Activated CD4-positive, CD25-positive, alpha-beta regulatory T cell treated with anti-CD3 and anti-CD28 coated beads, Interleukin-2, amount 50 U/mL, for 72 hours (primary cell): ENCODE measurements around the gene TXNDC17.
"Not testable (repeated sequence)": the region's sequence is repeated elsewhere in the genome, so short reads cannot be mapped to it uniquely, and the experiment has no call there.

Experiments used
- DNase-seq: peaks from one replicate; pipeline ENCODE4 v3.0.0; 2021

TXNDC17 gene

DNA sequence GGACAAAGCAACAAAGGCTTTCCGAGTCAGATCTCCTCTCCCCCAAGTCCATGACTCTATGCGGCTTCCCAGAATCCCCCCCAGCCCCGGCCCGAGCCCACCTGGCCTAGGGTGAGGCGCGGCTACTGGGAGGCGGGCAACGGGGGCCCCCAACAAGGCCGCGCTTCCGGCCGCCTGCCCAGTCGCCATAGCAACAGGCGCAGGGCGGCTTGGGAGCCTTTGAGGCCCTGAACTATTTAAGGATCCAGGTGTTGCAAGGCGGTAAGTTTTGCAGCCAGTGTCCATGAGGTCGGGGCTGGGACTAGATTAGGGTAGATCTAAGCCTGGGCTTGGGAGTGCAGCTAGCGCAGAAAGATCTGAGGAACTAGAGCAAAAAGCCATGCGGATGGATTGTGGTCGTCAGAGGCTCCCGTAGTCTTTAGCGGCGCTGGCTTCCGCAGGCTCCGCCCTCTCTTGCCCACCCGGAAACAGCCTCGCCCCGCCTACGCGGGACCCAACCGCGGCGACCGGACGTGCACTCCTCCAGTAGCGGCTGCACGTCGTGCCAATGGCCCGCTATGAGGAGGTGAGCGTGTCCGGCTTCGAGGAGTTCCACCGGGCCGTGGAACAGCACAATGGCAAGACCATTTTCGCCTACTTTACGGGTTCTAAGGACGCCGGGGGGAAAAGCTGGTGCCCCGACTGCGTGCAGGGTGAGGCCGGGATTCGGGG, at the start of gene TXNDC17, which contains the start of gene KIAA0753:
TSS of gene TXNDC17 (plus strand) at position 525 of the 711 bp plus-strand sequence. CDS start at position 548, 23 bp downstream.
TSS of gene KIAA0753 (minus strand) at position 176 of the 711 bp plus-strand sequence. CDS start 5,608 bp downstream, outside the sequence.
- DNase-seq: peak; percentile 96

DNA sequence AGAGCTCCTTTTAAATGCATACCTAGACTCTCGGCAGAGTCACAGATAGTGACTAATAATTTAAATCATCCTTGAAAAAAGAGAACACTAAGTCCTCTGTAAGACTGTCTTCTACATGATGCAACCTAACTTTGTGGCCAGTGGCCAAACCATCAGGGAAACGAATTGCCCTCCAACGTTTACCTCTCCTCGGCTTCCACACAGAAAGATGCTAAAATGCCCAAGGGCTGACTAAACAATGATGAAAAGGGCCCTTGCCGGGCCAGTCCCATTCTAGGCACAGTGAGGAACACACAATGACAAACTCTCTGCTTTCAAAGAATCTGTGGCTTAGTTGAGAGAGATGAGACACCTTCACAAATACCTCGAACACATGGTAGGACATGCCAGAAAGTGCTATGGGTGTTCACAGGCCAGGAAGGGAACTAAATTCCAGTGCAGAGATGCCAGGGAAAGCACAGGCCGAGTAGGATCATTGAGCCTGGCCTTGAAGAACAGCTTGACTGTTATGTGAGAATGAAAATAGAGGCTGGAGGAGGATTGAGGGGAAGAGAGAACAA, 49.2 kb upstream of the TXNDC17 start:
- no peak for DNase-seq

DNA sequence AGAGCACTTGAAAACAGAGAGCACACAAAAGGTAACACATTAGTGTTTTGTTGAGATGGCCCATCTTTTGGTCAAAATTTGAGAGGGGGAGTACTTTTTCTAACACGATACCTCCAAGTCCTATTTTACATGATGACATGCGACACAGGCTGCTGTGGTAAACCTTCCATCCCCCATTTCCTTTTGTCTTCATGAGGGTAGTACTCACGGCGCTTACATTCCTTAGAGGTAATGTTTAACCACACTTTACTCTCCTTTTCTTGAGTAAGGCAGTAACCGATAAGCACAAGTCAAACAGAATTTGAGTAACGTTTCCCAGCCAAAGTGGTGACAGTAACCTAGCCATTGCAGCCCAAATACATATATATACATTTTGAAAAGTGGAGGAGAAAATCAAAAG, 48.7 kb upstream of the TXNDC17 start:
- DNase-seq: no peak

DNA sequence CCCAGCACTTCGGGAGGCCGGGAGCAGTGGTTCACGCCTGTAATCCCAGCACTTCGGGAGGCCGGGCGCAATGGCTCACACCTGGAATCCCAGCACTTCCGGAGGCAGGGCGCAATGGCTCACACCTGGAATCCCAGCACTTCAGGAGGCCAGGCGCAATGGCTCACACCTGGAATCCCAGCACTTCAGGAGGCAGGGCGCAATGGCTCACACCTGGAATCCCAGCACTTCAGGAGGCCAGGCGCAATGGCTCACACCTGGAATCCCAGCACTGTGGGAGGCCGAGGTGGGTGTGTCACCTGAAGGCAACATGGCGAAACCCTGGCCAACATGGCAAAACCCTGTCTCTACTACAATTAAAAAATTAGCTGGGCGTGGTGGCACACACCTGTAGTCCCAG, 47.5 kb upstream of the TXNDC17 start:
- DNase-seq: not testable (repeated sequence)

DNA sequence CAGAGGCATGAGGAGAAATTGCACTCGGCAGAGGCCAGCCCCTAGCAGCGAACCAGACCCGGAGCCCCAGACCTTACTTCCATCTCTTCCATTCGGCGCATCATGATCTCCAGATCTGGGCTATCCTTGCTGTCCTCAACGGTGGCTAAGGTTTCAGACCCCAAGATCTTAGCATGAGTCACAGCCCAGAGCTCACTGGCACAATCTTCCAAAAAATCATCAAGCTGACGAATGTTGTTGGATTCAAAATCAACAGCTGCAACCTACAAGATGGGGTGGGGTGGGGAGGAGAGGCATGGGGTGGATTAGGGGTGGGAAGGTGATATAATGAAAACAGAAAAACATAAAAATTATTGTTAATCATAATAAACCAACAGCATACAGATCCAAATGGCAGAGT, 44.8 kb upstream of the TXNDC17 start:
- no peak for DNase-seq

DNA sequence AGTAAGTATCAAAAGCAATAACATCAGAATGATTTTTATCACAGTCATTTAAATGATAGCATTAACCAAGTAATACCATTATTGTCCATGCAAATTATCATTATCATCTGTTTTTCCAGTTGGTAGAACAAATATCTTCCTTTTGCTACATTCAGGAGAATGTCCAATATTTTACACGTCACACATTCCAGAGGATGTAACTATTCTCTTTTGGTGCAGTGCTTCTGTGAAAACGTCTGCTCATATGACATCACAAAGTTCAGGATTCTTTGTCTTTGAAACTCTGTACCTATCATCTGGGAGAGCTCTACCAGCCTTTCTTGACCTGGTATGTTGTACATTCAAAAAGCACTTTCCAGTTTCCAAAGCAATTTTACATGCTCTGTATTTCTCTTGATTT, 44.3 kb upstream of the TXNDC17 start:
- no peak for DNase-seq

DNA sequence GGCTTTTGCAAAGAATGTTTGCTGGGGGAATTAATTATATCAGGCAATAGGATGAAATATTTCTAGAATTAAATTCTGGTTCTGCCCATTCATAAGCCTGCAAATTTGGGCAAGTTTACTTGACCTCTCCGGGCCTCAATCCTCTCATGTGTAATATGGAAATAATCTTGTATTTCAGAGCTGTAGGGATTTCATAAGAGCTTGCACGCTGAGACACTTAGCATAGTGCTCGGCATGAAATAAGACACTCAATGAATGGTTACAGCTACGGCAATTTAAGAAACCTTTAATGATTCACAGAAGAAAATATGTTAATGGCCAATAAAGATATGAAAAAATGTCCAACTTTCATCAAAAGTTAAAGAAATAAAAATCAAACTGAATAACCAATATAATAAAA, 43.9 kb upstream of the TXNDC17 start:
- DNase-seq: no peak

DNA sequence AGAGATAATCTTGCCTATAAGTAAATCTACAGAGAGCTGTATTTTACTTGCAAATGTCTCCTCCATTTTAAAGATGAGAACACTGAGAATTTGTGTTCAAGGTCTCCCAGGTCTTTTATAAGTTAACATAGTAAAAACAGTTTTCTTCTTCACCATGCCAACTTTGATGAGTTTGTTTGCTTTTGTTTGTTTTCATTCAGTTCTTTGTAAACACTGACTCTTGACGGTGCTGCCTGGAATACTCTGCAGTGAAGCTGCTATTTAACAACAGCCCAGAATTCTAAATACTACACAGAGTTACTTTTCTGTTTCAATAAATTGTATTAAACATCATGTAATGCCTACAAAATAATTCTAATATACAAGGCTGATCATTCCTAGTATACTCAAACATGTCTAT, 43.1 kb upstream of the TXNDC17 start:
- DNase-seq: no peak

DNA sequence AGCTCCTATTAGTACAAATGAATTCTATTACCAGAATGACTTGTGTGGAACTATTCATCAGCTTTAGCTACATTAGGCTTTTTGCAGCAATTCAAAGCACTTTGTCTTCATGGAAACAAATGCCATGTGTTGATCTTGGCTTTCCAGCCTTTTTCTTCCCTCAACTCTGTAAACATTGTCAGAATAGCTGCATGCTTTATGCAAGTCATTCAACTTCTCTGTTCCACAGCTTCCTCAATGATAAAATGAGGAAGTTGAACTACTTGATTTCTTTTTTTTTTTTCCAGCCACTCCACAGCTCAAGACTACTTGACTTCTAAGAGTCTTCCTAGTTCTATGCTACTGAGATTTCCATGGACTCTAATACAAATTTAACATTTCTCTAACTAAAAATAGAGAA, 41.5 kb upstream of the TXNDC17 start:
- DNase-seq: no peak

DNA sequence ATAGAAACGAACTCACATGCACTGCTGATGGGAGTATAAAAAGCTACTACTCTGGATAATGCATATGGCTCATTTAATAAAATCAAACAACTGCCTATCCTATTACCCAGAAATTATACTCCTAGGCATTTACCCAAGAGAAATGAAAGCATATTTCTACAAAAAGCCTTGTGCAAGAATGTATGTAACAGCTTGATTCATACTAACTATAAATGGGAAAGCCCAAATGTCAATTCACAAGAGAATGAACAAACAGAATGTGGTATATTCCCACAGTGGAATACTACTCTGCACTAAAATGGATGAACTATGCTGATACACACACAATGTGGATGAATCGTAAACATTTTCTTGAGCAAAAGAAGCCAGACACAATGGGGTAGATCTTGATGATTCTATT, 38.7 kb upstream of the TXNDC17 start:
- no peak for DNase-seq

DNA sequence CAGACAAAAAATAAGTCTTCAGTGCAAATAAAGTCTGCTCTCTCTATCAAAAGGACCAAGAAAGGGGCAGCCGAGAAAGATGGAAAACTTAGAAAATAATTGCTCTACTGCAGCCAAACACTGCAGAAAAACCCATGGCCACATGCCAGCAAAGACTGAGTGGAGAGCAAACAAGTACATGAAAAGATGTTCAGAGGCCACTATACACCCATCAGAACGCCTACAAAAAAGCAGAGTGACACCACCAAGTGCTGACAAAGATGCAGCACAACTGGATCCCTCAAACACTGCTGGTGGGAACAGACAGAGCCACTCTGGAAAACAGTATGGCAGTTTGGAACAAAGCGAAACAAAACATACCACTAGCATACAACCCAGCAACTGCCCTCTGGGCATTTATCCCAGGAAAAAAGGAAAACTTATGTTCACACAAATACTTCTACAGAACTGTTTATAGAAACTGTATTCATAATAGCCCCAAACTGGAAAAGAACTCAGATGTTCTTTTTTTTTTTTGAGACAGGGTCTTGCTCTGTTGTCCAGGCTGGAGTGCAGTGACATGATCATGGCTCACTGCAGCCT, 37.0 kb upstream of the TXNDC17 start:
- DNase-seq: no peak

DNA sequence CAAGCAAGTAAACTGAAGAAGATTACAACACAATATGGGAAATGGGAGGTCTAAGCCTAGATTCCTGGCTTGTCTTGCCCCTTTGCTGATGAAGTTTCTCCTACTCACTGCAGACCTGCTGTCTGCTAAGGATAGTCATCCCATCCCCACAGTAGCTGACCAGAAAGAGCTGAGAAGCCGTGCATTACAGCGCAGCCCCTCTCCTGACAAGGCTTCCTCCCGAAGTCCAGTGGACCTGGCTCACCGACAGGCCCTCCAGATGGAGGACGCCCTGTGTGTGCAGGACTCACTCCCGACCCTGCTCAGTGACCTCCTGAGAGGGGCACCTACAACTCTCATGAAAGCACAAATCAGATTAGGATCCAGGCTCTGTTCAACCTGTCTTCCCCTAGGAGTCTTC, 35.7 kb upstream of the TXNDC17 start:
- no peak for DNase-seq

DNA sequence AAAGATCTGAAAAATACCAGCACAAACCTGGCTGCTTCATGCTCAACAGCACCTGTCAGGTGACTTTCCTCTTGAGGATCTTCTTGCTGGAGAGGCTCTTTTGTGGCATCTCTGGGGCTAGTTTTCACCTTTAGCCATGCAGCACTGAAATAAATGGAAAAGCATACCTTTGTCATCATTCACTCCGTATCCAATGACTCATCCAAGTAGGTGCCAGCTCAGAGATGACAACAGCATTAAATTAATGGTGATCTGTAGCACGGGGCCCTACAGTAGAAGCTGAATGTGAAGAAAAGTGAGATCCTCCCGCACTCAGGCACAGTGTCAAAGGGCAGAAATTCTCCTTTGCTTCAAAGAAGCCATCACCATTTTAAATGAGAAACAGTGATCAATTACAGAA, 32.5 kb upstream of the TXNDC17 start:
- DNase-seq: no peak

DNA sequence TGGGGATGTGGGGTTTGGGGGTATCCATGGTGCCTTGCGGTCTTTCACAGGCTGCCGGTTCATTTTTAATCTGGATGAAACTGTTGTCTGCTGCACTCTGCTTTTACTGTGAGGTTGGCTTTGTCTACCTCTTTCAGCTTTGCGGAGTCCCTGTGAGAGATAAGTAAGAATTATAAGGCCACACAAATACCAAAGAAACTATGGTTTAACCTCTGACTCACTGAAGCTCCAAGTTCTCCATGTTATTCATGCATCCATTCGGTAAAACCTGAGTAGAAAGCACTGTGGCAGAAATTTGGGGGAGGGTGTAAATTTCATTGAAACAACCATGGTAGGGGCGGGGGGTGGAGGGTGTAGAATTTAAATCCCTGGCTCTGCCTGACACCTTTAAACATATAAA, 30.8 kb upstream of the TXNDC17 start:
- DNase-seq: no peak

DNA sequence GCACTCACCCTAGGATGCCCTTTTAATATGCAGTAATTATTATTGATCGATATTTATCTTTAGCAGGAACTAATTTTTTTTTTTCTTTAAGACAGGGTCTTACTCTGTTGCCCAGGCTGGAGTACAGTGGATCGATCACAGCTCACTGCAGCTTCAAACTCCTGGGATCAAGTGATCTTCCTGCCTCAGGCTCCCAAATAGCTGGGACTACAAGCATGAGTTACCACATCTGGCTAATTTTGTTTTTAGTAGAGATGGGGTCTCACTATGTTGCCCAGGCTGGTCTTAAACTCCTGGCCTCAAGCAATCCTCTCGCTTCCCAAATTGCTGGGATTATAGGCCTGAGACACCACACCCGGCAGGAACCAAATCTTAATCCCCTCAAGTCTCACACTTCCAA, 29.6 kb upstream of the TXNDC17 start:
- no peak for DNase-seq

DNA sequence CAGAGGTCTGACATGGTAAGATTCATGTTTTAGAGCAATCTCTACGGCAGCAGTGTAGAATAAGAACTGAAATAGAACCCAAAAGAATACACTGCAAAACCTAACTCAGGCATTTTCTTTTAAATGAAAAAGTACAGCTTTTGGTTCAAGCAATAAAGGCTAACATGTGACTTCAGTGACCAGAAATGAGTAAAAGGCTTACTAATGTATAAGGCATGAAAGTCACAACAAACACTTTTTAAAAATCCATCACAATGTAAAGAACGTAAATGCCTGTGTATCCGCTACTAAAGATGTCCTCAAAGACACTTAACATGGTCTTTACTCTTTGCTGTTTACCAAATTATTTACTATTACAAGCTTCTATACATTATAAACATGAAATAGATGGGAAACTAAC, 16.9 kb upstream of the TXNDC17 start:
- no peak for DNase-seq

DNA sequence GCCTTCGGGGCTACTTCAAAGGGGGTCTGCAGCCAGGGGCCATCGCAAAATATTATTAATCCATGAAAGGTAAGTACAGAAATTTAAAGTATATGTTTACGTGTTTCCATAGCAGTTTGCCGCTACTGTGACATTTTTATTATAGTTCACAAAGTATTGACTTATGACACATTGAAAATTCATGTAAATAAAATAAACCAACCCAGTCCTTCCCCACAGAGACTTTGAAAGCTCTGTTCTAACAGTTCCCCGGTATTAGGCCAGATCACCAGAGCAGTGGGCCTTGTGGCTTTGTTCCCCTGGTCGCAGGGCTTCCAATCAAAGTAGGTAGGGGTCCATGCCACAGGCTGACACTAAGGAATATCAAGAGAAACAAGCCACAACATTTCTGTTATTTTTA, 14.2 kb upstream of the TXNDC17 start:
- DNase-seq: no peak

DNA sequence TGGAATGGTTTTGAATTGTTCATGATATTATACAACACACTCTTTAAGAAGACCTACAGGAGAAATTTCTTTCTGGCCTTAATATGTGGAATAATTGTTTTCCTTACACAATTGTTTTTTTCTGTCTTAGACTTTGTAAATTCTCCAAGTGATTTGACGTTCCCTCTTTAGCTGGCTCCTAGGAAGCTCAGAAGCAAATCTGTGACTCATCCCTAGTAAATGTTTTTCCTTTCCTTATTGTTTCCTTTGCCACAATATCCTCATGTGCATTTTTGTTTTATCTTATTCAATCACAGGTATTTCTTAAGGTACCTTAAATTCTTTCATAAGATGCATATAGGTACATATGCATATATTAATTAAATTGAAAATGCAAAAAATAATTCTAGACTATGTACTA, 13.8 kb upstream of the TXNDC17 start:
- no peak for DNase-seq

DNA sequence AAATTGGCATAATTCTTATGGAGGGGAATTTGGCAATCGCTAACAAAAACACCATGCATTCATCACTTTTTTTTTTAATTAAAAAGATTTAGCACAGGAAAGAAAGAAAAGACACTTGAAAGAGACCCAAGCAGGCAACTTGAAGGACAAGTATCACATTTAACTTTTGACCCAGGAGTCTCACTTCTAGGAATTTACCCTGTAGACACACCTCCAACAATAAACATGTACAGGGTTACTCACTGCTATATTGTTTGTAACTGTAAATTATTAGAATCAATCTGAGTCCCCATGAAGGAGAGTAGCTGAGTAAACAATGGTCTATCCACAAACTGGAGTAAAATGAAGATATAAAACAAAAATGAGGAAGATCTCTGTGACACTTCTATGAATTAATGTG, 10.5 kb upstream of the TXNDC17 start:
- no peak for DNase-seq

DNA sequence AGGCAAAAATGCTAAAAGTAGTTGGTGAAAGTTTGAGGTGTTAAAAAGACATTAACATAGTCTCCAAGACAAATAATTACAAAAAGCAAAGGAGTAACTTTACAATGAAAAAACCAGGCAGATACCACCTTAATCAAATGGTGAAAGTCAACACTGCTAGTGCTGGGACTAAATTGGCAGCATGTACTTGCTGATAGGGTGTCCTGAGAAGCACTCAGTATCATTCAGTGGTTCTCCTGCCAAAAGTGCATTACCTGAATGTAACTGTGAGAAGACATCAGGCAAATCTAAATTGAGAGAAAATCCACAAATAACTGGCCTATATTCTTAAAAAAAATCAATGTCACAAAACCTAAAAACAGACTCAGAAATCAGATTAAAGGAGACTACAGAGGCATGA, 8.3 kb upstream of the TXNDC17 start:
- DNase-seq: no peak

DNA sequence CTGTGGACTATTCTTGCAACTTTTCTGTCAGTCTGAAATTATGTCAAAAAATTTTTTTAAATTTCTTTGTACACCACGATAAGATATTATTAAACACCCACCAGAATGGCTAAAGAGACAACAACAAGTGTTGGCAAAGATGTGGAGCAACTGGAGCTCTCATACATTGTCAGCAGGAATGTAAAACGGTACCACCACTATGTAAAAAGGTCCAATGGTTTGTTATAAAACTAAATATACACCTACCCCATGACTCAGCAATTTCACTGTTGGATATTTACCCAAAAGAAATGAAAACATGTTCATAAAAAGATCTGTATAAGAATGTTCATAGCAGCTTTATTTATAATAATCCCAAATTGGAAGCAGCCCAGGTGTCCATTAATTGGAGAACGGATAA, 7.6 kb upstream of the TXNDC17 start:
- no peak for DNase-seq

DNA sequence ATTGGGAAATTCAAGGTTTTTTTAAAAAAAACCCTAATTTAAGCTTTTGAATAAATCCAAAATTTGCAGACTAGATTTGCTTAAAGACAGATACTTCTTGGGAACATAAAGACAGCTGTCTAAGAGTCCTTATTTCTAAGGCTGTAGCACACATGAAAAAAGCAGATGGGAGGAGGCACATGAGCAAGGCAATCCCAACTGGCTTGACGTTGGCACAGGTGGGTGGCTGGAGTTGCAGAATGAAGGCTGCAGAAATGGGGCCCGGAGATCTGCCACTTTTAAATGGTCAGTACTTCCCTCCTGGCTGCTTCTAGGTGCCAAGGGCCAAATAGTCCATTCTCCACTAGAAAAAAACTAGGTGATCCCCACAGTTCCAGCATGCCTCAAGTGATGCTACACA, 4.8 kb upstream of the TXNDC17 start:
- DNase-seq: no peak

DNA sequence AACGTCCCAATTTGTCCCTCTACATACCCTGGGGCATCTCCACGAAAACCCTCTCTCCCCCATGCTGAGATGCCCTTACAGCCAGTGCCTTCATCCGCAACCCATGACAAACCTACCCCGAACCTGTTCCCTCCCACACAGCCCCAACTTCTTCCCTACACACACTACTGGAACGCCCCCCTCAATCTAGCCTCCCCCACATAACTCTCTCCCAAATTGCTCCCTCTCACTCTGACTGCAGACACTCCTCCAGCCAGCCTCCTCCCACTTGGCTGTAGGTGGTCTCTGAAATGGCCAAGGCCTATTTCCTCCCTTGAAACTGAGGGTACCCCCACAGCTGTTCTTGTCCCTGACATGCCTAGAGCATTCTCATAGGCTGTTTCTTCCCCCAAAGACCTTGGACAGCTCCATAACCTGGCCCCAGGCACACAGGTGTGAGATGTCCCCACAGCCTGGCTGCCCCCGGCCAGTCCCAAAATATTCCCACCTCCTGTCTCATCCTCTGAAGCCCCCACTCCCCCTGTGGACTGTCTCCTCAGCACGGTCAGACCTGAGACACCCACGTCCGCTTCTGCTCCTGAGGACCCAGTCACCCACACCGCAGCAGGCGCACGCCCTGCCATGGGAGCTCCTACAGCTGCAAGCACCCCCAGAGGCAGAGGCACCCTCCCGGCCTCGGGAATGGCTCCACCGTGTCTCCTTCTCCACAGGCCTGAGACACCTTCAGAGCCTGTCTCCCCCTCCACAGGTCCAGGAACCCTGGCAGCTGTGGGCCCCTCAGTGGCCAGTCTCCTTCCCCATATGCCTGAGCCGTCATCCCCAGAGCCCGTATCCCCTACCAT, 4.0 kb upstream of the TXNDC17 start:
- no peak for DNase-seq

DNA sequence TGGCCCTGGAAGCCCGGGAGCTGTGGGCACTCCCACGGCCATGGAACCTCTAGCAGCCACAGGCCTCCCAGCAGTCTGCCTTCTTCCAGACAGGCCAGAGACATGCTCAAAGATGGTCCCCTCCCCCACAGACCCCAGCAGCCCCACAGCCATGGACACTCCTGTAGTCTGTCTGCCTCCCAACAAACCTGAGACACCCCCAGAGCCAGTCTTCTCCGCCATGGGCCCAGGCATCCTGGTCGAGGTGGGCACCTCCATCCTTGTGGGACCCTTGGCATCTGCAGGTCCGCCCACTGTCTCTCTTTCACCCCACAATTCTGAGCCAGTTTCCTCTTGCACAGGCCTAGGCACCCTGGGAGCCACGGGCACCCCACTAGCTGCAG, 3.4 kb upstream of the TXNDC17 start:
- DNase-seq: no peak
